Osteoblast (primary cell): ENCODE data around the gene NUDT4. TPM values are rescaled to one million over a fixed set of nuclear protein-coding genes. Genes with fewer than 3 reads are reported as not detected.

ENCODE experiments used
- DNase-seq: peaks from one replicate; pipeline ENCODE4 v3.0.0; 2011; ENCODE audit warnings: low spot score, mixed read lengths; ENCODE audit not compliant: insufficient read length; ENCODE audit errors: missing footprints
- H2AFZ ChIP-seq: 2 replicates; pipeline ENCODE4 v1.6.0; 2011; ENCODE audit warnings: mild to moderate bottlenecking, low read length
- H3K27ac ChIP-seq: 2 replicates; pipeline ENCODE4 v1.5.1; 2011; ENCODE audit warnings: mild to moderate bottlenecking, low read depth, low read length, moderate library complexity
- H3K27me3 ChIP-seq: 2 replicates; pipeline ENCODE4 v1.6.0; 2012; ENCODE audit warnings: mild to moderate bottlenecking, control low read depth, inconsistent platforms, low read length, moderate library complexity; ENCODE audit not compliant: insufficient read depth
- H3K36me3 ChIP-seq: 2 replicates; pipeline ENCODE4 v1.5.1; 2011; ENCODE audit warnings: mild to moderate bottlenecking, low read length, control low read depth, moderate library complexity; ENCODE audit not compliant: insufficient read depth
- H3K4me1 ChIP-seq: 2 replicates; pipeline ENCODE4 v1.5.1; 2011; ENCODE audit warnings: mild to moderate bottlenecking, low read length, control low read depth, moderate library complexity; ENCODE audit not compliant: insufficient read depth
- H3K4me2 ChIP-seq: 2 replicates; pipeline ENCODE4 v1.6.0; 2011; ENCODE audit warnings: mild to moderate bottlenecking, low read length; ENCODE audit not compliant: insufficient read depth
- H3K4me3 ChIP-seq: fragments of 200-600 bp; sonication (generic); 3 replicates; pipeline ENCODE4 v1.5.1; 2012; ENCODE audit warnings: mild to moderate bottlenecking, low read length, inconsistent platforms; ENCODE audit not compliant: insufficient read depth
- H3K79me2 ChIP-seq: 2 replicates; pipeline ENCODE4 v1.6.0; 2012; ENCODE audit warnings: mild to moderate bottlenecking, low read length, control low read depth, inconsistent platforms; ENCODE audit not compliant: insufficient read depth
- H3K9me3 ChIP-seq: 2 replicates; pipeline ENCODE4 v1.5.1; 2011; ENCODE audit warnings: low read depth, low read length, control low read depth
- H4K20me1 ChIP-seq: 2 replicates; pipeline ENCODE4 v1.6.0; 2012; ENCODE audit warnings: mild to moderate bottlenecking, low read length, control low read depth; ENCODE audit not compliant: insufficient read depth
- CTCF ChIP-seq: IDR thresholded peaks from 2 replicates; pipeline ENCODE4 v1.5.1; 2011; ENCODE audit warnings: mild to moderate bottlenecking, low read depth, low read length, moderate library complexity; ENCODE audit errors: extremely low read depth
- total RNA-seq: library from RNA; depleted of rRNA; stranded (reverse); fragments of >200 nt; gene quantifications from 2 replicates; pipeline ENCODE4 v1.2.3, GENCODE V29; 2012

Gene NUDT4
- total RNA-seq, 1 donor = 145 TPM

- Histone ChIP-seq H3K4me3 (no peak overlapping the region), H3K9me3 (no peaks in the 10 kb centered on the region), H3K36me3 (no peaks in the 10 kb centered on the region), H3K79me2 (peaks cover 98% of the 10 kb centered on the region), H3K27ac (no peak overlapping the region), H4K20me1 (peaks cover 21% of the 10 kb centered on the region), H2AFZ (no peak overlapping the region), H3K4me2 (no peak overlapping the region), H3K4me1 (no peaks in the 10 kb centered on the region), H3K27me3 (no peaks in the 10 kb centered on the region)
- DNase-seq = no peak
- no peak for TF ChIP-seq CTCF
These were observed 44.3 kb downstream of the NUDT4 start for GRCh38 chr12:93422050-93422449.

DNA sequence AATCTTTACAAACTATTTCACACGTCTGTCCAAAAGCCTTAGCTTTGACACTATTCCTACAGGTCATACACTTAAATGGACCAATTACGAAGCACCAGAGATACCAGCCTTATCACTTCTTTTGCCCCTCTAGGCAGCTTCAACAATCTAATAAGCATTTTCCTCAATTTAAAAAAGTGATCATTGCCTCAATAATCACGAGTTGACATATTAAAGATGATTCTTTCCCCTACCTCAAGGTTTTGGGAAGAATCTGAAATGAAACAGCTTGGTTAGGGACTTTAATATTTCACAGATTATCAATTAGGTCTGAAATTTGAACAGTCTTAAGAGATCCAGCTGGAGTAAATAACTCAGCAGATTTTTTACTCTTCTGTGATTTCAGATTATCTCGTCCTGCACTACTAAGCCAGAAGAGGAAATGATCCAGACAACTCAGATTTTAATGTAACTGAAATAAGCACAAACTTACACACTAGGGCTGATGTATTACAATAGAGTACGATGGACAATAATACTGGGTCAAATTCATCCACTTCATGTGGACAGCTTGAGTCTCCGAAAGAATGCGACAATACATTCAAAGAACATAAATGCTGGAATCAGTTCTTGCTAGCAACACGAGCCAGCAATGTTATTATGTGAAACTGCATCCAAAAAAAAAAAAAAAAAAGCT, 48.1 kb downstream of the NUDT4 start:
- Histone ChIP-seq H3K4me3 (no peak overlapping the region), H3K4me2 (no peak overlapping the region), H3K9me3 (no peaks in the 10 kb centered on the region), H4K20me1 (peaks cover 36% of the 10 kb centered on the region), H3K27ac (no peak overlapping the region), H3K4me1 (peaks cover 11% of the 10 kb centered on the region), H3K36me3 (no peaks in the 10 kb centered on the region), H2AFZ (no peak overlapping the region), H3K27me3 (no peaks in the 10 kb centered on the region), H3K79me2 (peaks cover 97% of the 10 kb centered on the region)
- no peak for DNase-seq
- TF ChIP-seq CTCF = no peak

GRCh38 chr12:93426412-93426805, 48.7 kb downstream of the NUDT4 start:
- H3K79me2 ChIP-seq = peaks cover 99% of the 10 kb centered on the region
- H3K36me3 ChIP-seq = no peaks in the 10 kb centered on the region
- no peak for DNase-seq
- TF ChIP-seq CTCF = no peak
- H3K4me2 ChIP-seq = no peak overlapping the region
- H2AFZ ChIP-seq = no peak overlapping the region
- no peak overlapping the region for H3K27ac ChIP-seq
- H3K27me3 ChIP-seq = no peaks in the 10 kb centered on the region
- H3K4me3 ChIP-seq = no peak overlapping the region
- H3K4me1 ChIP-seq = peaks cover 11% of the 10 kb centered on the region
- peaks cover 39% of the 10 kb centered on the region for H4K20me1 ChIP-seq
- no peaks in the 10 kb centered on the region for H3K9me3 ChIP-seq

GRCh38 chr12:93427779-93428564, 50.2 kb downstream of the NUDT4 start:
- Histone ChIP-seq H3K36me3 (no peaks in the 10 kb centered on the region), H3K4me2 (peak overlapping the region; percentile 38), H3K27me3 (no peaks in the 10 kb centered on the region), H4K20me1 (peaks cover 41% of the 10 kb centered on the region), H3K9me3 (no peaks in the 10 kb centered on the region), H3K79me2 (peaks cover 98% of the 10 kb centered on the region), H3K4me1 (peaks cover 11% of the 10 kb centered on the region), H3K27ac (peak overlapping the region; percentile 4), H2AFZ (no peak overlapping the region), H3K4me3 (no peak overlapping the region)
- DNase-seq = no peak
- no peak for TF ChIP-seq CTCF
